ENCODE results near the gene TCEAL4.

The TCEAL4 gene

GRCh38 chrX:103549916-103550315 is 35.4 kb upstream of the TCEAL4 start:
- TF ChIP-seq, protein P1, sequence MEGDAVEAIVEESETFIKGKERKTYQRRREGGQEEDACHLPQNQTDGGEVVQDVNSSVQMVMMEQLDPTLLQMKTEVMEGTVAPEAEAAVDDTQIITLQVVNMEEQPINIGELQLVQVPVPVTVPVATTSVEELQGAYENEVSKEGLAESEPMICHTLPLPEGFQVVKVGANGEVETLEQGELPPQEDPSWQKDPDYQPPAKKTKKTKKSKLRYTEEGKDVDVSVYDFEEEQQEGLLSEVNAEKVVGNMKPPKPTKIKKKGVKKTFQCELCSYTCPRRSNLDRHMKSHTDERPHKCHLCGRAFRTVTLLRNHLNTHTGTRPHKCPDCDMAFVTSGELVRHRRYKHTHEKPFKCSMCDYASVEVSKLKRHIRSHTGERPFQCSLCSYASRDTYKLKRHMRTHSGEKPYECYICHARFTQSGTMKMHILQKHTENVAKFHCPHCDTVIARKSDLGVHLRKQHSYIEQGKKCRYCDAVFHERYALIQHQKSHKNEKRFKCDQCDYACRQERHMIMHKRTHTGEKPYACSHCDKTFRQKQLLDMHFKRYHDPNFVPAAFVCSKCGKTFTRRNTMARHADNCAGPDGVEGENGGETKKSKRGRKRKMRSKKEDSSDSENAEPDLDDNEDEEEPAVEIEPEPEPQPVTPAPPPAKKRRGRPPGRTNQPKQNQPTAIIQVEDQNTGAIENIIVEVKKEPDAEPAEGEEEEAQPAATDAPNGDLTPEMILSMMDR (conservative IDR thresholded peaks at IDR 0.05), result no peak
- H3K27ac ChIP-seq, result no peak overlapping the region

DNA sequence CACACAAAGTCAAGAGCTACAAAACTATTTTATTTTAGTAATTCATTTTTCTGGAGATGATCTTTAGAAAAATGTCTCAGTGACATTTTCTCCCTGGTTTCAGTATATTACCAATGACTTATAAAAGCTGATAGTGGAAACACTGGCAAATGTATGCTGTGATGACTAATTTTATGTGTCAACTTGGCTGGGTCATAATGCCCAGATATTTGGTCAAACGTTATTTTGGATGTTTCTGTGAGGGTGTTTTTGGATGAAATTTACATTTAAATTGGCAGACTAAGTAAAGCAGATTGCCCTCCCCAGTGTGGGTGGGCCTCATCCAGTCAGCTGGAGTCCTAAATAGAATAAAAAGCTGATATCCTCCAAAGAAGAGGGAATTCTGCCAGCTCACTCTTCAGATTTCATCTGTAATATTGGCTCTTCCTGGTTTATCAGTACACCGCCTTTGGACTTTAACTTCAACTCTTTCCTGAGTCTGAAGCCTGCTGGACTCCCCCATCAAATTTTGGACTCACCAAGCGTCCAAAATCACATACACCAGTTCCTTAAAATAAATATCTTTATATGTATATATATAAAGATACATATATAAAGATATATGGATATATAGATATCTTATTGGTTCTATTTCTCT is 34.8 kb upstream of the TCEAL4 start:
- TF ChIP-seq, protein P1 (conservative IDR thresholded peaks at IDR 0.05), result no peak

GRCh38 chrX:103552236-103552635 is 33.1 kb upstream of the TCEAL4 start:
- H3K27ac ChIP-seq, result no peak overlapping the region
- TF ChIP-seq, protein P1 (conservative IDR thresholded peaks at IDR 0.05), result no peak

More for the DNA sequence above, 34.8 kb upstream of the TCEAL4 start:
- no peak overlapping the region for H3K27ac ChIP-seq

- peak overlapping the region; percentile 19; the same call in 1 of the 2 replicates for H3K27ac ChIP-seq
- TF ChIP-seq, protein P1 (conservative IDR thresholded peaks at IDR 0.05), result no peak
Measured at GRCh38 chrX:103554687-103555424, 30.5 kb upstream of the TCEAL4 start.

GRCh38 chrX:103556963-103557612 is 28.2 kb upstream of the TCEAL4 start:
- no peak overlapping the region for H3K27ac ChIP-seq

DNA sequence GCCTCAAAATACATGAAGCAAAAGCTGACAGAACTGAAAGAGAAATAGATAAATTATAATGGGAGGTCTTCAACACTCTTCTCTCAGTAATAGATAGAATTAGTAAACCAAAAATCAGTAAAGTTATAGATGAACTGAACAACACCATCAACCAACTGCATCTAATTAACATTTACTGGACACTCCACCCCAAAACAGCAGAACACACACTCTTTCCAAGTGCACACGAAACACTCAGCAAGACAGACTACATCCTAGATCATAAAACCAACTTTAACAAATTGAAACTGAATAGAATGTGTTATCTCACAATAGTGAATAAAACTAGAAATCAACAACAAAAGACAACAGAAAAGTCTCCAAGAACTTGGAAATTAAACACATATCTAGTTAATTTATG is 25.1 kb upstream of the TCEAL4 start:
- H3K27ac ChIP-seq, result no peak overlapping the region
- TF ChIP-seq, protein P1 (conservative IDR thresholded peaks at IDR 0.05), result no peak

More at GRCh38 chrX:103556963-103557612, 28.2 kb upstream of the TCEAL4 start:
- TF ChIP-seq, protein P1 (conservative IDR thresholded peaks at IDR 0.05), result no peak

DNA sequence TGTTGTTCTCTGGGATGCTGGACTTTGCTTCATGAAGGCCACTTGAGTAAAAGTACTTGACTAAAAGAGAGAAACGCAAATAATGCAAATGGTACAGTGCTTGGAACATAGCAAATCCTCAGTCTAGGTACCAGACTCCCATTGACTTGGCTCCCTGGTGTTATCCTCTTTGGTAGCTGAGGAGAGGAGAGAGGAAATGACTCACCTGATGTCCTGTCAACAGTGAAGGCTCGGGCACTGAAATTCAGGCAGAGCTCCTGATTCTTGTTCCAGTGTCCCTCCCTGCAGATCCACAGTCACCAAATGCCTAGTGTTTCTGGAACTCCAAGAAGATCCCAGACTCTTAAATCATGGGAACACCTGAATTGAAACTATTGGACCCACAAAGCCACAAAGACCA is 22.5 kb upstream of the TCEAL4 start:
- TF ChIP-seq, protein P1 (conservative IDR thresholded peaks at IDR 0.05), result no peak
- no peak overlapping the region for H3K27ac ChIP-seq
